Measurements from ENCODE around the gene MAP2K7.

Gene MAP2K7

GRCh38 chr19:7867092-7867844 is 36.4 kb upstream of the MAP2K7 start:
- no peak for DNase-seq (ENCODE audit: low spot score)

GRCh38 chr19:7868326-7868670 is 35.4 kb upstream of the MAP2K7 start:
- DNase-seq (ENCODE audit: low spot score): no peak

- DNase-seq (ENCODE audit: low spot score): peak; percentile 92
Observed at GRCh38 chr19:7868671-7869452, 34.8 kb upstream of the MAP2K7 start.

DNA sequence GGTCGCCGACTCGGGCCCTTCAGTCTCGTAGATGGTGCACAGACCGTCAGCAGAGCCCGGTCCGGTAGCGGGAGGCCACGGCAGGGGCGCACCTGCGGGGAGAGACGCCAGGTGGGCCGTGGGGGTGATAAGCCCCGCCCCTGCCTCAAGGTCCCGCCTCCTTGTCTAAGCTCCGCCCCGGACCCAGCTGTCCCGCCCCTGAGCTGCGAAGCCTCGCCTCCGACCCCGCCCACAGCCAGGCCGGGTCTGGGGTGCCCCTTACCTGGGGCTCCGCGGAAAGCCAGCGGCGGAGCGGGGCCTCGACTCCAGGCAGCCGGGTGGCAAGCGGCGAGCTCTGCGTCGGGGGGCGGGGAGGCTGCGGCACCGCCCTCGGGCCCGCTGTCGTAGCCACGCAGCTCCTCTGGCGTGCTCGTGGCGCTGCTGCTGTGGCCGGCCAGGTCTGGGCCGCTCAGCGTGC is 34.2 kb upstream of the MAP2K7 start:
- peak; percentile 86 for DNase-seq (ENCODE audit: low spot score)

GRCh38 chr19:7869910-7870511 is 33.7 kb upstream of the MAP2K7 start:
- DNase-seq (ENCODE audit: low spot score): peak; percentile 26

- DNase-seq (ENCODE audit: low spot score): peak; percentile 47
Observed at GRCh38 chr19:7870571-7871436, 32.9 kb upstream of the MAP2K7 start.

GRCh38 chr19:7871437-7872305 is 32.0 kb upstream of the MAP2K7 start:
- DNase-seq (ENCODE audit: low spot score): peak; percentile 80

GRCh38 chr19:7872306-7873204 is 31.1 kb upstream of the MAP2K7 start:
- DNase-seq (ENCODE audit: low spot score): no peak

DNA sequence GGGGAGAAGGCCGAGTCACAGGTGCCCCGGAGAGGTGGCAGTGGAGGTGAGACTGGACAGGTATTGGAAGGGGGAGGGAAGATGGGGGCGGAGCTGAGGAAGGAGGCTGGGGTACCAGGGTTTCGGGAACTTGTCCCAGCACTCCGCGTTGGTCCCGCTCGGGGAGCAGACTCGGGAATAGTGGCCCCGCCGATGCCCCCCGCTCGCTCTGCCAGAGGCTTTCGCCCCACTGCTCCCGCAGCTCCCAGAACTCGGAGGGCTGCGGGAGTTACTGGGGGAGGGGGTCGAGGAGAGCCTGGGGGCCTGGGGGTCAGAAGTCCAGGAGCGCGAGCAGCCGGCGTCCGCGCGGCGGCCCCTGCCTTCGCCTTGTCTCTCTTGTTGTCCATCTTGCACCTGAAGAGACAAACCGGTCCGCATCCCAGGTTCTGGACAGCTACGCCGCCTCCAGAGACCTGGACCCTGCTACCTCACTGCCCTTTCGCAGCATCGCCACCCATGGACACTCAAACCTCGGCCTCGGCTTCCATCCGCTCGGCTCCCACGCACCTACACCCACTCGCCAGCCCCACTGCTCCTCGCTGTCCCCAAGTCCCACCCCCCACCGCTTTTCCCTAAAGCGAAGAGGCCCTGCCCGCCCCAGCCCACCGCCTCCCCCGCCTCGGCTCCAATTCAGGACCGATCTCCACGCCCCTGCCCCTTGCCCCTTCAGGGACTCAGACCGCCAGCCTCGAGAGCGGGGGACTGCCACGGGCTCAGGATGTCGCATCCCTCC is 30.2 kb upstream of the MAP2K7 start:
- no peak for DNase-seq (ENCODE audit: low spot score)

- no peak for DNase-seq (ENCODE audit: low spot score)
Observed at GRCh38 chr19:7874076-7874896, 29.4 kb upstream of the MAP2K7 start, which contains the start of gene PRR36. PRR36 (minus strand) TSS chr19:7874390; CDS start chr19:7873689, 701 bp downstream.

- no peak for DNase-seq (ENCODE audit: low spot score)
Observed at GRCh38 chr19:7874897-7875273, 28.8 kb upstream of the MAP2K7 start.

GRCh38 chr19:7877249-7877836 is 26.3 kb upstream of the MAP2K7 start:
- no peak for DNase-seq (ENCODE audit: low spot score)

DNA sequence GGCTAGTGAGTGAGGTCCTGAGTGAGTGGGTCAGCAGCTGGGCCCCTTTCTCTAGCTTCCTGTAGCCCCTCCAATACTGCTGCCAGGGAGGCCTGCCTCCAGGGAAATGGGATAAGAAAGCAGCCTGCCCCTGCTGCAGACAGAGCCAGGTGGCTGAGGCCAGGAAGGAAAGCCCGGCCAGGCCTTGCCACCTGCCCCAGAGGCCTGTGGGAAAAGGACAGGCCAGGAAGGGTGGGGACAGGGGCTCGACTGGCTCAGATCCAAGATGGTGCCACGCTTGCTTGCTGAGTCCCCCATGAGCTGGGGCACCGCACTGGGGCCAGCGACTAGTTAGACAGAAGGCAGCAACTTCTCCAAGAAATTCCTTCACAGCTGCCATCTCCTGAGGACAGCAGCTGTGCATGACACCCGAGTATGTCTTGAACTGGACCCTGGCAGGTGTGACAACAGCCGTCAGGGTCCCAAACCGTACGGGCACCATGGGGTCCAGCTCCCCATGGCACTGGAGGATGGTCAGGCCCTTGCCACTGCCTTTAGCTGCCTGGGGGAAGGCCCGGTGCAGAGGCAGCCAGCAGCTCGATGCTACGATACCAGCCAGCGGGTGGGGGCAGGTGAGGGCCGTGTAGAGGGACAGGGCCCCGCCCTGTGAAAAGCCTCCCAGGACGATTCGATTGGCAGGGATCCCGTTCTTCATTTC is 24.4 kb upstream of the MAP2K7 start:
- no peak for DNase-seq (ENCODE audit: low spot score)

DNA sequence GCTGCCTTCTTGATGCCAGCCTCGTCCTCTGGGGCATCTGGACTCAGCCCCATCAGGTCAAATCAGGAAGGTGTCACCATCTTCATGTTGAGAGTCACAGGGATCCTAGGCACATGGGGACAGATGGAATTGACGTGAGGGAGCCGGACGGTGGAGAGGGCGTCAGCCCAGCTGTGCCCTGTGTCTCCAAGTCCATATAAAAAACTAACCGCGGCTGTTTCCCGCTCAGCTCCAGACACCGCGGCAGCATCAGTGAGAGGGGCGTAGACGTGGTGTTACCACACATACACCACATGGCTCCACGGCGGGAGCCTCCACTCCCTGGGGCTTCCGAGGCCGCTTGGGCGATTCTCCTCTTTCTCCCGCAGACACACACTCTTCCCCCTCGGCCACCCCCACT is 23.8 kb upstream of the MAP2K7 start:
- DNase-seq (ENCODE audit: low spot score): no peak

- no peak for DNase-seq (ENCODE audit: low spot score)
Observed at GRCh38 chr19:7881910-7882309, 21.8 kb upstream of the MAP2K7 start.

GRCh38 chr19:7883105-7883504 is 20.6 kb upstream of the MAP2K7 start:
- no peak for DNase-seq (ENCODE audit: low spot score)
